Lung microvascular endothelial cell (primary cell): ENCODE measurements around the gene LANCL1. TPM values are rescaled to one million over a fixed set of nuclear protein-coding genes. Genes with fewer than 3 reads are reported as not detected.
"Not testable (repeated sequence)": the region's sequence is repeated elsewhere in the genome, so short reads cannot be mapped to it uniquely, and the experiment has no call there.

Experiments
- DNase-seq, 2 donors: peaks; one replicate each; pipeline versions ENCODE4 v3.0.0 to v3.0.0-alpha.2; 2010; ENCODE audit warnings: low read depth in 2 of 2
- total RNA-seq: library from RNA; depleted of rRNA; stranded (reverse); fragments of >200 nt; gene quantifications from 2 replicates; pipeline ENCODE4 v1.2.1, GENCODE V29; 2014

Gene LANCL1
- total RNA-seq, 1 donor from 2014 or later = 18.1 TPM

GRCh38 chr2:210459880-210460279, 16.7 kb downstream of the LANCL1 start:
- DNase-seq = no peak

- no peak for DNase-seq
Observed at GRCh38 chr2:210459407-210459806, 17.2 kb downstream of the LANCL1 start.

GRCh38 chr2:210458395-210458794, 18.2 kb downstream of the LANCL1 start:
- no peak for DNase-seq

GRCh38 chr2:210456571-210456970, 20.0 kb downstream of the LANCL1 start:
- DNase-seq = no peak

- no peak for DNase-seq
Observed at GRCh38 chr2:210454336-210454735, 22.2 kb downstream of the LANCL1 start.

- no peak for DNase-seq
Observed at GRCh38 chr2:210452194-210452593, 24.4 kb downstream of the LANCL1 start.

- DNase-seq = not testable (repeated sequence)
Observed at GRCh38 chr2:210450942-210451341, 25.6 kb downstream of the LANCL1 start.

GRCh38 chr2:210445732-210446131, 30.8 kb downstream of the LANCL1 start:
- DNase-seq = no peak

- peak; percentile 27 to 31 for DNase-seq
Observed at GRCh38 chr2:210445116-210445707, 31.3 kb downstream of the LANCL1 start.

- no peak for DNase-seq
Observed at GRCh38 chr2:210443527-210443926, 33.0 kb downstream of the LANCL1 start.

GRCh38 chr2:210442878-210443277, 33.7 kb downstream of the LANCL1 start:
- no peak for DNase-seq

- no peak for DNase-seq
Observed at GRCh38 chr2:210442457-210442856, 34.1 kb downstream of the LANCL1 start.

GRCh38 chr2:210440206-210440605, 36.4 kb downstream of the LANCL1 start:
- DNase-seq = no peak

GRCh38 chr2:210435439-210435838, 41.1 kb downstream of the LANCL1 start:
- no peak for DNase-seq

- no peak for DNase-seq
Observed at GRCh38 chr2:210432633-210433032, 43.9 kb downstream of the LANCL1 start.

- no peak for DNase-seq
Observed at GRCh38 chr2:210429403-210430137, 47.0 kb downstream of the LANCL1 start.

GRCh38 chr2:210428393-210429179, 48.0 kb downstream of the LANCL1 start:
- no peak for DNase-seq

- DNase-seq = not testable (repeated sequence)
Observed at GRCh38 chr2:210427309-210427708, 49.2 kb downstream of the LANCL1 start.

GRCh38 chr2:210422366-210422765, 54.2 kb downstream of the LANCL1 start:
- DNase-seq = no peak

- no peak for DNase-seq
Observed at GRCh38 chr2:210421916-210422315, 54.6 kb downstream of the LANCL1 start.

- DNase-seq = no peak
Observed at GRCh38 chr2:210412660-210413059, 63.9 kb downstream of the LANCL1 start.

- no peak for DNase-seq
Observed at GRCh38 chr2:210410542-210410941, 66.0 kb downstream of the LANCL1 start.
